H9 (cell line): ENCODE results near the gene TRIP6. TPM values are rescaled to one million over a fixed set of nuclear protein-coding genes. Genes with fewer than 3 reads are reported as not detected.

Experiments used
- DNase-seq: peaks from one replicate; pipeline ENCODE4 v3.0.0-alpha.2; 2017
- H2AFZ ChIP-seq: one replicate; pipeline ENCODE4 v1.6.1; 2013; ENCODE audit warnings: mild to moderate bottlenecking, low read length, control low read depth, moderate library complexity
- H2AK5ac ChIP-seq: 2 replicates; pipeline ENCODE4 v1.6.1; 2013; ENCODE audit warnings: low read length, control low read depth, mixed read lengths; ENCODE audit not compliant: insufficient read length
- H2BK120ac ChIP-seq: one replicate; pipeline ENCODE4 v1.6.1; 2013; ENCODE audit warnings: low read depth, mild to moderate bottlenecking, low read length, control low read depth, inconsistent platforms; ENCODE audit not compliant: poor library complexity, severe bottlenecking
- H2BK12ac ChIP-seq: 2 replicates; pipeline ENCODE4 v1.6.1; 2013; ENCODE audit warnings: low read length, control low read depth, mixed read lengths, low read depth; ENCODE audit not compliant: insufficient read length
- H2BK15ac ChIP-seq: 2 replicates; pipeline ENCODE4 v1.6.1; 2013; ENCODE audit warnings: low read depth, low read length, control low read depth
- H2BK20ac ChIP-seq: one replicate; pipeline ENCODE4 v1.6.1; 2013; ENCODE audit warnings: low read depth, mild to moderate bottlenecking, low read length, control low read depth, inconsistent platforms; ENCODE audit not compliant: poor library complexity, severe bottlenecking
- H2BK5ac ChIP-seq: 2 replicates; pipeline ENCODE4 v1.6.1; 2013; ENCODE audit warnings: low read length, control low read depth, mixed read lengths; ENCODE audit not compliant: insufficient read length
- H3K14ac ChIP-seq: 2 replicates; pipeline ENCODE4 v1.6.1; 2013; ENCODE audit warnings: low read length, control low read depth; ENCODE audit not compliant: insufficient read depth
- H3K18ac ChIP-seq: 2 replicates; pipeline ENCODE4 v1.6.1; 2013; ENCODE audit warnings: low read depth, mild to moderate bottlenecking, mixed read lengths, low read length, control low read depth; ENCODE audit not compliant: insufficient read length
- H3K23ac ChIP-seq: 2 replicates; pipeline ENCODE4 v1.6.1; 2013; ENCODE audit warnings: low read length, control low read depth, mixed read lengths, low read depth; ENCODE audit not compliant: insufficient read length
- H3K23me2 ChIP-seq: 2 replicates; pipeline ENCODE4 v1.6.1; 2013; ENCODE audit warnings: low read depth, mild to moderate bottlenecking, mixed read lengths, low read length, control low read depth; ENCODE audit not compliant: insufficient read length, poor library complexity, severe bottlenecking
- H3K27ac ChIP-seq: 2 replicates; pipeline ENCODE4 v1.5.1; 2013; ENCODE audit warnings: low read length, control low read depth, mixed read lengths, low read depth; ENCODE audit not compliant: insufficient read length
- H3K27me3 ChIP-seq: 2 replicates; pipeline ENCODE4 v1.6.1; 2013; ENCODE audit warnings: low read length, control low read depth, inconsistent platforms; ENCODE audit not compliant: insufficient read depth
- H3K4ac ChIP-seq: 2 replicates; pipeline ENCODE4 v1.6.1; 2013; ENCODE audit warnings: low read depth, mild to moderate bottlenecking, control low read depth, inconsistent platforms, low read length, moderate library complexity
- H3K4me1 ChIP-seq: 2 replicates; pipeline ENCODE4 v1.6.1; 2013; ENCODE audit warnings: low read length, control low read depth, inconsistent platforms; ENCODE audit not compliant: insufficient read depth
- H3K4me2 ChIP-seq: 2 replicates; pipeline ENCODE4 v1.6.1; 2013; ENCODE audit warnings: low read length, control low read depth, mixed read lengths; ENCODE audit not compliant: insufficient read length, insufficient read depth
- H3K56ac ChIP-seq: 2 replicates; pipeline ENCODE4 v1.6.1; 2013; ENCODE audit warnings: low read depth, mild to moderate bottlenecking, mixed read lengths, low read length, control low read depth; ENCODE audit not compliant: insufficient read length
- H3K79me1 ChIP-seq: 2 replicates; pipeline ENCODE4 v1.6.1; 2013; ENCODE audit warnings: low read depth, mild to moderate bottlenecking, moderate library complexity, low read length, control low read depth, inconsistent platforms; ENCODE audit not compliant: insufficient read depth, poor library complexity, severe bottlenecking
- H3K79me2 ChIP-seq: 2 replicates; pipeline ENCODE4 v1.6.1; 2013; ENCODE audit warnings: low read length, control low read depth, inconsistent platforms; ENCODE audit not compliant: insufficient read depth
- H3K9ac ChIP-seq: 2 replicates; pipeline ENCODE4 v1.6.1; 2013; ENCODE audit warnings: low read length, control low read depth, mixed read lengths; ENCODE audit not compliant: insufficient read length; ENCODE audit errors: extremely low read depth
- H3K9me3 ChIP-seq: one replicate; pipeline ENCODE4 v1.6.1; 2013; ENCODE audit warnings: low read depth, low read length, inconsistent platforms; ENCODE audit not compliant: control insufficient read depth
- H3T11ph ChIP-seq: one replicate; pipeline ENCODE4 v1.6.1; 2013; ENCODE audit warnings: mild to moderate bottlenecking, low read length, control low read depth, inconsistent platforms
- H4K20me1 ChIP-seq: one replicate; pipeline ENCODE4 v1.6.1; 2013; ENCODE audit not compliant: control insufficient read depth, insufficient read length, insufficient read depth
- H4K5ac ChIP-seq: 2 replicates; pipeline ENCODE4 v1.6.1; 2013; ENCODE audit warnings: low read depth, mild to moderate bottlenecking, mixed read lengths, low read length, control low read depth; ENCODE audit not compliant: insufficient read length
- H4K8ac ChIP-seq: replicated peaks from 2 replicates; pipeline ENCODE4 v1.6.1; 2013; ENCODE audit warnings: low read length, control low read depth, mixed read lengths, low read depth; ENCODE audit not compliant: insufficient read length
- H4K91ac ChIP-seq: 2 replicates; pipeline ENCODE4 v1.6.1; 2013; ENCODE audit warnings: low read depth, mild to moderate bottlenecking, moderate library complexity, mixed read lengths, low read length, control low read depth; ENCODE audit not compliant: insufficient read length
- H3K27ac Mint-ChIP-seq, 3 experiments: 2 replicates in 2 of 3; 3 replicates in 1 of 3; pipeline ENCODE4 v1.8.0; 2020 to 2021; ENCODE audit warnings: mixed read lengths in 3 of 3, mild to moderate bottlenecking in 1 of 3, moderate library complexity in 1 of 3
- H3K27me3 Mint-ChIP-seq: 2 replicates; pipeline ENCODE4 v1.8.0; 2021; ENCODE audit warnings: low read depth, mild to moderate bottlenecking, moderate library complexity, mixed read lengths
- H3K36me3 Mint-ChIP-seq, 3 experiments: 2 replicates in 2 of 3; 3 replicates in 1 of 3; pipeline ENCODE4 v1.8.0; 2020 to 2021; ENCODE audit warnings: low read depth in 3 of 3, mixed read lengths in 3 of 3; ENCODE audit not compliant: insufficient read depth in 1 of 3
- H3K4me1 Mint-ChIP-seq, 2 experiments: 2 replicates each; pipeline ENCODE4 v1.8.0; 2020; ENCODE audit warnings: mixed read lengths in 2 of 2
- H3K4me3 Mint-ChIP-seq, 2 experiments: 2 replicates in 1 of 2; 3 replicates in 1 of 2; pipeline ENCODE4 v1.8.0; 2020 to 2021; ENCODE audit warnings: mild to moderate bottlenecking in 2 of 2, mixed read lengths in 2 of 2, moderate library complexity in 1 of 2
- H3K9me3 Mint-ChIP-seq, 2 experiments: 2 replicates in 1 of 2; 3 replicates in 1 of 2; pipeline ENCODE4 v1.8.0; 2020; ENCODE audit warnings: mild to moderate bottlenecking in 2 of 2, mixed read lengths in 2 of 2, moderate library complexity in 1 of 2
- WGBS: extraction: QIAGEN DNeasy Blood & Tissue Kit; methylation state at CpG from one replicate; pipeline ENCODE4 v1.1.7; 2013; ENCODE audit warnings: missing lambda C conversion rate, low lambda C conversion rate, mixed read lengths; ENCODE audit not compliant: insufficient read length; ENCODE audit errors: extremely low coverage; 5-methylcytosine and 5-hydroxymethylcytosine counted together
- total RNA-seq: library from RNA; stranded (reverse); gene quantifications from 2 replicates; pipeline ENCODE4 v1.2.1, GENCODE V29; 2021
- TF ChIP-seq, protein P1 (sequence below): fragments of 200-600 bp; sonication (generic); conservative IDR thresholded peaks from 3 replicates; pipeline ENCODE4 v1.8.0; 2021; ENCODE audit warnings: antibody characterized with exemption, mild to moderate bottlenecking

TRIP6 gene
- total RNA-seq, 1 experiment from 2014 or later, result 122 TPM

DNA sequence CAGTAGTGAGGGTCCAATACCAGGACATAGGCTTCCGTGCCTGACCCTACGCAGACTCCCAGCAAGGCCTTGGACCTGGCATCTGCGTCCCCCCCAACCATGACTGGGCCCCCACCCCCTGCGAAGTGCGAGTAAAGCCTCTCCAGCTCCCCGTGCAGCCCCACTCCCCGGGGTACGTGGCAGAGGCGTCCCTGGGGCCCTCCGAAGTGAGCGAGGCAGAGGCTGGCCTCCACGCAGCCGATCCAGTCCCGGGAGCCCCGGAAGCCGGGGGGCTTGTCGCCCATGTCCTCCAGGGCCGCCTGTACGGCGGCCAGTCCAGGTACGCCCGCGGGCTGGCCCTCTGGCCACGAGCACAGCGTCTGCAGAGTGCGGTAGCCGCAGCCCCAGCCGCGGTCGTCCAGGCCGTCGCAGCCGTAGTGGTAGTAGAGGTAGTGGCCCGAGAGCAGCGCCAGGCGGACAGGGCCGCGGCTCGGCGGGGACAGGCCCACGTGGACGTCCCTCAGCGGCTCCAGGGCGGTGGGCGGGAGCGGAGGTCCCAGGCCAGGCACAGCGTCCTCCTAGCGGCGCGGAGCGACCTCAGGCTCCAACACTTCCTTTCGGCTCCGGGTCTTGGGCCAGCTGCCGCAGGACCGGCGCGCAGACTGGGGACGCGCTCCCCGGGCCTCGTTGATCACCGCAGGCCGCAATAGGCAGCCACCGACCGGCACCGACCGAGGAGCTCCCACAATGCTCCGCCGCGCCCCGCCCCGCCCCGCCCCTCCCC lies 22.0 kb downstream of the TRIP6 start, which contains the start of gene UFSP1:
UFSP1 (minus strand) TSS at position 728 of the 763 bp plus-strand sequence; CDS start at position 284, 444 bp downstream.
- Histone ChIP-seq H3K18ac (peak within 1 kb of the TSS; percentile 85), H4K20me1 (no peaks in the 10 kb centered on the region), H3K23me2 (peaks cover 25% of the 10 kb centered on the region), H3K9ac (peak within 1 kb of the TSS; percentile 76), H3K4me1 (peaks cover 2% of the 10 kb centered on the region; the same call in 1 of the 2 replicates), H2BK15ac (no peak within 1 kb of the TSS), H3K23ac (no peak within 1 kb of the TSS), H3K27ac (no peak within 1 kb of the TSS), H3K27me3 (no peaks in the 10 kb centered on the region), H3K9me3 (no peaks in the 10 kb centered on the region), H2BK5ac (peak within 1 kb of the TSS; percentile 71), H2AFZ (no peak within 1 kb of the TSS), H3K4me2 (peak within 1 kb of the TSS; percentile 54), H2BK20ac (no peak within 1 kb of the TSS), H3K4ac (no peak within 1 kb of the TSS; the same call in 1 of the 2 replicates), H2BK120ac (no peak within 1 kb of the TSS), H3K56ac (no peak within 1 kb of the TSS), H3T11ph (no peak within 1 kb of the TSS), H4K91ac (no peak within 1 kb of the TSS), H3K79me2 (peaks cover 6% of the 10 kb centered on the region; the same call in 1 of the 2 replicates), H3K79me1 (no peaks in the 10 kb centered on the region), H2BK12ac (no peak within 1 kb of the TSS), H2AK5ac (no peak within 1 kb of the TSS), H4K5ac (no peak within 1 kb of the TSS), H3K14ac (peak within 1 kb of the TSS; percentile 88; the same call in 1 of the 2 replicates), H4K8ac (no peak within 1 kb of the TSS)
- peak within 1 kb of the TSS; percentile 93 to 98 (median 94) for H3K27ac Mint-ChIP-seq
- WGBS, result no CpG with 5 or more reads among the region's 73 CpGs
- no peaks in the 10 kb centered on the region for H3K9me3 Mint-ChIP-seq
- peak; percentile 43 for DNase-seq
- H3K27me3 Mint-ChIP-seq, result peaks cover under 1% of the 10 kb centered on the region
- TF ChIP-seq, protein P1, sequence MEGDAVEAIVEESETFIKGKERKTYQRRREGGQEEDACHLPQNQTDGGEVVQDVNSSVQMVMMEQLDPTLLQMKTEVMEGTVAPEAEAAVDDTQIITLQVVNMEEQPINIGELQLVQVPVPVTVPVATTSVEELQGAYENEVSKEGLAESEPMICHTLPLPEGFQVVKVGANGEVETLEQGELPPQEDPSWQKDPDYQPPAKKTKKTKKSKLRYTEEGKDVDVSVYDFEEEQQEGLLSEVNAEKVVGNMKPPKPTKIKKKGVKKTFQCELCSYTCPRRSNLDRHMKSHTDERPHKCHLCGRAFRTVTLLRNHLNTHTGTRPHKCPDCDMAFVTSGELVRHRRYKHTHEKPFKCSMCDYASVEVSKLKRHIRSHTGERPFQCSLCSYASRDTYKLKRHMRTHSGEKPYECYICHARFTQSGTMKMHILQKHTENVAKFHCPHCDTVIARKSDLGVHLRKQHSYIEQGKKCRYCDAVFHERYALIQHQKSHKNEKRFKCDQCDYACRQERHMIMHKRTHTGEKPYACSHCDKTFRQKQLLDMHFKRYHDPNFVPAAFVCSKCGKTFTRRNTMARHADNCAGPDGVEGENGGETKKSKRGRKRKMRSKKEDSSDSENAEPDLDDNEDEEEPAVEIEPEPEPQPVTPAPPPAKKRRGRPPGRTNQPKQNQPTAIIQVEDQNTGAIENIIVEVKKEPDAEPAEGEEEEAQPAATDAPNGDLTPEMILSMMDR, result no peak
- peaks cover 39 to 46% of the 10 kb centered on the region in 2 experiments for H3K4me1 Mint-ChIP-seq
- H3K4me3 Mint-ChIP-seq, result peak within 1 kb of the TSS; percentile 80 to 93
- H3K36me3 Mint-ChIP-seq, result peaks cover 41 to 48% (median 45%) of the 10 kb centered on the region in 3 experiments
